ENCODE results near the gene TMEM239.
"Not testable (repeated sequence)": the region's sequence is repeated elsewhere in the genome, so short reads cannot be mapped to it uniquely, and the experiment has no call there.

TMEM239 gene

DNA sequence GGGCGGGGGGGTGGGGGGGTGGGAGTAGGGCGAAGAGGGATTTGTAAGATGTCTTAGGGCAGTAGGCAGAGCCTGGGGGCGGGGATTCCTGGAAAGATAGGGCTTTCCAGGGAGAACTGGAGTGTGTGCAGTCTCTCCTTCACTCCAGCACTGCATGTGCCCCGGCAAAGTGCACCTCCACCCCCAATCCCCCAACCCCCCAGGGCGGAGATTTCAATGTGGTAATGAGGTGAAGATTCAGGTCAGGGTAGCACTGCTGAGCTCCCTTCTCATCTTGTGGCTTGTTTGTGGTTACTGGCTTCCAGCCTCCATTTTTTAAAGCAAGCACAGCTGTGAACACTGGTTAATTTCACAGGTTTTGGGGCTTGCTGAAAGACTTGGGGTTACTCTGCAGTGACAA, 5.9 kb downstream of the TMEM239 start:
- DNase-seq, result peak; percentile 44 to 48

DNA sequence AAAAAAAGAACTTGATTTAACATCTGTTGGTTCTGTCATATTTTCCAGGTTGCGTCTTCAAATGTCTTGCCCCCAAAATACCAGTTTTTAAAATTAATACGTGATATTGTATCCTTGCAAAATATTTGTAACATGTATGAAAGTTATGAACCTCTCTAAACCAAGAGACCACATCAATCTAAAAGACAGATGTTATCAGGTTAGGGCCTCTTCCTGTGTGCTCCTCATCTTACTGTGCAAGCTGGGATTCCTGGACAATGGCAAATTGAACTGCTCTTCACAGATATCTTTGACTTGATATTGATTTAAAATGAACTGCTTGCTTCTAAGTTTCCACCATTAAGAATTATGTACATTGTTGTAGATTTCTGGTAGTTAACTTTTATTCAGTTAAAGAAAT, 9.6 kb downstream of the TMEM239 start:
- DNase-seq, result no peak

DNA sequence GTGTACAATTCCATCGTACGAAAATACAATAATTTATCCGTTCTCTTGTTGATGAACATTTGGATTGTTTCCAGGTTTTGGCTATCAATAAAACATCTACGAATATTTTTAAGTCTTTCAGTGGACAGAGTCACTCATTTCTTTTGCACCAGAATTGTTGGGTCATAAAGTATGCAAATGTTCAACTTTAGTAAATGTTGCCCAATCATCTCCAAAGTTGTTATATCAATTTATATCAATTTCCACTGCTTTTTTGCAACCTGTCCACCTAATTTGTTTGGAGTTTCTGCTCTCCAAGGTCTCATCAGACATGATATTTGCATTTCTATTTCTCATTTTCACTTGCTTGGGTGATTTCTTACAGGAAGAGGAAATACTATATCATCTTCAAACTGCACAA, 10.5 kb downstream of the TMEM239 start:
- DNase-seq, result no peak

DNA sequence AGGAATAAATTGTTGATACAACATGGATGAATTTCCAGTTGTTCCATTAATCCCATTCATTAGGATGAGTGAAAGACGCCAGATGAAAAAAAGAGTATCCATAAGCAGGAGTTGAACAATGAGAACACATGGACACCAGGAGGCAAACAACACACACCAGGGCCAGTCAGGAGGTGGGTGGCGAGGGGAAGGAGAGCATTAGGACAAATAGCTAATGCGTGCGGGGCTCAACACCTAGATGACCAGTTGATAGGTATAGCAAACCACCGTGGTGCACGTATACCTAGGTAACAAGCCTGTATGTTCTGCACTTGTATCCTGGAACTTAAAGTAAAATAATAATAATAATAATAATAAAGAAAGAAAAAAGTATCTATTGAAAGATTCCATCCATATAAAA, 13.2 kb downstream of the TMEM239 start:
- DNase-seq, result no peak

DNA sequence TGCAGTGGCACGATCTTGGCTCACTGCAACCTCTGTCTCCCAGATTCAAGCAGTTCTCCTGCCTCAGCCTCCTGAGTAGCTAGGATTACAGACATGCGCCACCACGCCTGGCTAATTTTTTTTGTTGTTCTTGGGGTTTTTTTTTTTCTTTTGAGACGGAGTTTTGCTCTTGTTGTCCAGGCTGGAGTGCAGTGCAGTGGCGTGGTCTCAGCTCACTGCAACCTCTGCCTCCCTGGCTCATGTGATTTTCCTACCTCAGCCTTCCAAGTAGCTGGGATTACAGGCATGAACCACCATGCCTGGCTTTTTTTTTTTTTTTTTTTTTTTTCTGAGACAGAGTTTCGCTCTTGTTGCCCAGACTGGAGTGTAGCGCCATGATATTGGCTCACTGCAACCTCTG, 15.0 kb downstream of the TMEM239 start:
- DNase-seq, result not testable (repeated sequence)

DNA sequence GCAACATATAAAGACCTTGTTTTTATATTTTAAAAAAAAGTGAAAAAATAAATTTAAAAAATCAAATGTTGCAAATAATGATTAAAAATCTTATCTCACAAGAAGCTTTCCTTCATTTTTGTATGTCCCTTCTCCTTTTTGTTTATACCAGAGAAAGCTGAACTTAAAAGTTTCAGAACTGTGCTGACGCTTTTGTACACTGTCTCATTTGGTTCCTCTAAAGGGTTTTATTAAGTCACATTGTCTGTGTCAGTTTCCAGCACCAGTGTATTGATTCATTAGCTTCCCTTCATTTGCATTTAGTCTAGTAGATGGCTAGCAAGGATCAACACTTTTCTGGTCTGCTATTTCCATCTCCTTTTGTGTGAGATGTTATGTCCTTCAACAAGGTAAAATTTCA, 17.6 kb downstream of the TMEM239 start:
- DNase-seq, result no peak

DNA sequence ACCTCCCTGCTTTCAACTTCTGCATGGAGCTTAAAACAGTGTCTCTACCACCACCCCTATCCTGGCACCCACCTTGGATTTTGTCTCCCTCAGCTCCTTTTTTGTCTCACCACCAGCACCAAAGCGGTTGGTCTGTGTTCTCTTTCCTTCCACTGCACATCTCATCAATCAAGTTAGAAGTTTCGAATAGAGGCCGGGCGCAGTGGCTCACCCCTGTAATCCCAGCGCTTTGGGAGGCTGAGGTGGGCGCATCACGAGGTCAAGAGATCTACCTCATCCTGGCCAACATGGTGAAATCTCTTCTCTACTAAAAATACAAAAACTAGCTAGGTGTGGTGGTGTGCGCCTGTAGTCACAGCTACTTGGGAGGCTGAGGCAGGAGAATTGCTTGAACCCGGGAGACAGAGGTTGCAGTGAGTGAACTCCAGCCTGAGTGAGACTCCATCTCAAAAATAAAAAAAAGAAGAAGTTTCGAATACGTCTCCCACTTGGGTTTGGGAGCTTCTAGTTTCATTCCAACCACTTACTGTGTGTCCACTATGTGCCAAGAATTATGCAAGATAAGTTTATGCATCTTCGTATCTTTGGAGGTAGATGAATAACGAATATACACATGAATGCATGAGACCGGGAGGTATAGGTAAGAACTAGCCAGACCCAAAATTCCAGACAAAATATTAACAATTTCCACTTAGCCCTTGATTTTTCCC, 18.4 kb downstream of the TMEM239 start:
- no peak for DNase-seq

DNA sequence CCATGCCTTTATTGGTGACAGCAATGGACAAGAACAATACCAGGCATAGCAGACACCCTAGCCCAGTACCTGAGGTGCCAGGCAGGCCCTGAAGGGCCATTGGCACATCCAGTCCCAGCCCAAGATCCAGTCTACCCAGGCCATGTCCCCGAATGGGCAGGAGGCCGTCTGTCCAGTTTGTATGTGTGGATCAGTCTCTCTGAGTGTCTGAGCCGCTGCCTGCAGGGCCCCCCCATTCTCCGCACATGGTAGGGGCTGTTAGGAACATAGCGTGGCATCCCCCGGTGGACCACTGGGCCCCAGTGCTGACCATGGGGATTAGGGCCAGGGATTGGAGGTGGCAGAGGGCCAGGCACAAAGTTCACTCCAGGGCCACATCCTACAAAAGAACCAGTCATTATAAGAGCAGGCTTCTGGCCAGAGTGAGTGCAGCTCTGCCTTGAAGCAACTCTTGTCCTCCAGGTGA, 19.2 kb downstream of the TMEM239 start:
- no peak for DNase-seq

DNA sequence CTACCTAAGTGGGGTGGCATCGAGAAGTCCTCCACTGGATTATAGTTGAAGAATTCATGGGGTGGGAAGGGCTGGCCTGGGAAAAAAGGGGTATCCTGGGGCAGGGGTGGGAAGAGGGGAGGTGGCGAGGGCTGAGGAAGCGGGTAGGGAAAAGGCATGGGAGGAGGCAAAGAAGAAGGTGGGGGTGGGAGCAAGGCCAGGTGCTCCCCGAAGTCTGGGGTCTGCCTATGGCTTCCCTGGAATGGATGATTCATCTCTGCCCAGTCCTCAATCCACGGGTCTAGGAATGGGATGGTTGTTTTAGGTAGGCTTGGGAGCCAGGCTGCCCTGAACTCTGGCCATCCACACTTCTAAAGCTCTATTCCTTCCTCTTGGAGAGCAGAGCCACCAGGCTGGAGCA, 19.9 kb downstream of the TMEM239 start:
- no peak for DNase-seq

DNA sequence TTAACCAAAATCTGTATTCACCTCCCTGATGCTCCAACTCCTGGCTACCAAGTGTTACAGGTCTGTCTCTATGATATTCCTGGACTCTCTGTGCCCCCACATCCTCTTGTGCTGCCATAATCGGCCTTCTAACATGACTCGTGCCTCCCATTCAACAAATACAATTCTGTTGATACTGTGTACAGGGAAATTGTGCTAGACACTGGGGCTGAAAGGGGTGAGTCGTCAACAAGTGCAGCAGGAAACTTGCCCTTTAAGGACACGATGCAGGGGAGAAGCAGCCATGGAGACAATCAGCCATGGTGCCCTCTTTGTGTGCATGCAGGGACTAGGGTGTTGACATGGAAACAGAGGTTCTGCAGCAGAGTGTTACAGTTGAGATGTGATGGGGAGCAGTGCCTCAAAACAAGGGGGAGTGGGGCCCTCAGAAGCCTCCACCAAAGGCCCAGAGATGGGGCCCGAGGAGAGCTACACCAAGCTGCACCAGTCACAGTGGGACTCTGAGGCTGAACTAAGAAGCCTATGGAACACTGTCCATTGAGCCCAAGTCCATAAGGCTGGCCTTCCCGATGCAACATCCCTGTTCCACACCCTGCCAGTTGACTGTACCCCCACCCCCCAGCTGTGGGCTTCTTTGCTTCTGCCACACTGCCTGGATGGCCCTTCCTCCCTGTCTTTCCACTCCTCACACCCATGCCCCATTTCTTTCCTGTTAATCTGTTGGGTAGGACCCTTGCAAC, 21.2 kb downstream of the TMEM239 start:
- DNase-seq, result no peak

DNA sequence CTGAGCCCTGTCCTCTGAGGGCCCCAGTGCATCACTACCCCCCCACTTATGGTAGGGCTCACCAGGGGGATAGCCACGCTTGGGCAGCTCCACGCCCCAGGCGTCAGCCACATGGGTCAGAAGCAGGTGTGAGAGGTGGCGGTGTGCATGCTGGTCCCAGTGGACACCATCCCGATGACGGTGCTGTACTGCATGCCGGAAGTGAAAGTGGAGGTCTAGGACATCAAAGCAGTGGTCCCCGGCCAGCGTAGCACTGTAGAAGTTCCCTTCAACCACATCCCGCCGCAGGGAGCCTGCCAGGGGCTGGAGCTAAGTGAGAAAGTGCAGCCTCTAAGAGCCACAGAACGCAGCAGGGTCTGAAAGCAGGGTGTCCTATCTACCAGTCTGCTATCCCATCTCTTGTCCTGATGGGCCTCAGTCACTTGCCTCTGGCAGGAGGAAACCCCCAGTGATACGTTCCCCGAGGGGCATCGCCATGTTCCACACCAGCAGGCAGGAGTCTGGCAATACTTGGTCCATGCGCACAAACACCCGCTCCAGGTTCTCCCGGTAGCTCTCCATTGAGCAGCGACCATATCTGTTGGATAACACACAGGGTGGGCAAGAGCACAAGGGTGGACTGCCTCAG, 22.1 kb downstream of the TMEM239 start:
- DNase-seq, result no peak

DNA sequence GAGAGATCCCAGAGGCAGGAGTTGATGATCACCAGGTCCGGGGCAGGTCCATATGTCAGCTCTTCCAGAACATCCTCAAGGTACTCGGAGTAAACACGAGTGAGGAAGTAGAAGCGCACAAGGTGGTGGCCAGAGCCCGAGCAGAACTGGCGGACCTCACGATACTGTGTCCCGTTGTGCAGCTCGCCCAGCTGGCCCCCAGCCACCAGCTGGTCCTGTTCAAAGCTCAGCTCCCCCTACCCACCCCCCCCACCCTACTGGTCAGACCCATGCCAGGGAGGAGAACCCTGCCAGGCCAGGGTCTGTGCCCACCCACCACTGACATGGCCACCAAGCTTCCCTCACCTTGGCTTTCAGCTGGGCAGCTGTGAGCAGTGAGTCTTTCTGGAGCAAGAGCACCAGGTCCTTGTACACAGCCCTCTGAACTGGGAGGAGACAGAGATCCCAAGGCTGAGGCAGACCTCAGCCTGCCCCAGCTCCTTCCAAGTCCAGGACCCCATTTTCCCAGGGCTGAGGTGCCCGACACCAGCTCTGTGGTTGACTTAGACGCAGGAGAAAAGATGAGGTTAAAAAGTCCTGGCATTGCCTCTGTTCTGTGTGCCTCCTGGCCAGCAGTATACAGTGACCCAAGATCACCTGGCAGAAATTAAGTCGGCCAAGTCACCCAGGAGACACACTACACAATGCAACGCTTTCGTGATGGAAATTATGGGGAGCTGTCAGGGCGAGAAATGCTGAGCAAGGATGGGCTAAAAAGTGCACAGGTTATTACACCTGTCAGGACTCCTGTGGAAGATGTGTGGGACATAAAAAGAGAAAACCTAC, 22.9 kb downstream of the TMEM239 start:
- DNase-seq, result no peak

DNA sequence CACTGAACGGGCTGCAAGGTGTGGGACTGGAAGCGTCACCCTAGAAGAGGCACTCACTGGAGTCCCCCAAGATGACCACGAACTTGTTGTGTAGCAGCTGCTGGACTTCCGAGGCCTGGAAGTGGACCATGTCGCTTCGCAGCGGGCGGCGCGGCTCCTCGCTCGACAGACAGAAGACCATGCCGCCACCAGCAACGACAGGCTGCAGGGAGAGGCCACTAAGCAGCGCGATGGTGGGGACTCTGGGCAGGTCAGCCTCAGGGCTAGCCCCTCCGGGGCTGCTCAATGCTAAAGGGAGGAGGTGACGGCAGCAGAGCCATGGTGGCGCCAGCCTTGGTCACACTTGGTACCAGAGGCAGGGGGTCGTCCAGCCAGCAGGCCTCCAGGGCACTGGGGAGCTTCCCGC, 23.6 kb downstream of the TMEM239 start:
- DNase-seq, result no peak

DNA sequence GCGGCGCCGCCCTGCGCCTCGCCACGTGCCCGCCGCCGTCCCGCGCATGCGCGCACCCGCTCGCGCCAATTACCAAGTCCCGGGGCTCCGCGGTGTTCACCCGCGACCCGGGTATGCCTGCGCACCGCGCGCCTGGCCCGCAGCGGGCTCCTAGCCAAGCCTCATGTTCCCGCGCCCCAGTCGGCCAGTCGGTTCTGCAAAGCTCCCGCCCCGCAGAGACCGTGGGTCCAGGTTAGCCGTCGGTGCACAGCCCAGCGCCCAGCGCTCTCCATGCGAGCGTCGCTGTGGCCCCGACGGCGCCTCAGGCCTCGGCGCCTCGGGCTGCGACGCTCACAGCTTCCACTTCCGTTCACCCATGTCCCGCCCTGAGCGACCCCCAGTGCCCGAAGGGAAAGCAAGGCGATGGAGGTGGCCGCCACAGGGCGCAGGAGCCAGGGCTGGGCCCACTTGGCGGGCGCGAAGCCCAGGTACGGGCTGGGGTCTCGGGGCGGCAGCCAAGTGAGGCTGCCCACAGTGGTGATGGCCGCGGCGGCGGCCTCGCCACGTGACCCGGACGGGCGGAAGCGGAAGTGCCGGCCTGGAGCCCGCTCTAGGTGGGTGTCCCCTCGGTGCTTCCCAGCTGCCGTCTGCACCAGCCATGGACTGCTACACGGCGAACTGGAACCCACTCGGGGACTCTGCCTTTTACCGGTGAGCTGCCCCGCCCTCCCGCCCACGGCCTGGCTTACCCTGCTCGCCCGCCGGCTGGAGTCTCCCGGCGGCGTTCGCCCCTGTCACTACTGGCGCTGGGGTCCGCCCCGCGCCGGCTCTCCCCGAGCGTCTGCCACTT, 24.2 kb downstream of the TMEM239 start, which contains the start of the genes PCED1A and VPS16:
TSS of gene PCED1A (minus strand) at position 518 of the 829 bp plus-strand sequence. CDS start 743 bp downstream, outside the sequence.
TSS of gene VPS16 (plus strand) at position 608 of the 829 bp plus-strand sequence. CDS start at position 638, 30 bp downstream.
- DNase-seq, result peak; percentile 93 to 95

DNA sequence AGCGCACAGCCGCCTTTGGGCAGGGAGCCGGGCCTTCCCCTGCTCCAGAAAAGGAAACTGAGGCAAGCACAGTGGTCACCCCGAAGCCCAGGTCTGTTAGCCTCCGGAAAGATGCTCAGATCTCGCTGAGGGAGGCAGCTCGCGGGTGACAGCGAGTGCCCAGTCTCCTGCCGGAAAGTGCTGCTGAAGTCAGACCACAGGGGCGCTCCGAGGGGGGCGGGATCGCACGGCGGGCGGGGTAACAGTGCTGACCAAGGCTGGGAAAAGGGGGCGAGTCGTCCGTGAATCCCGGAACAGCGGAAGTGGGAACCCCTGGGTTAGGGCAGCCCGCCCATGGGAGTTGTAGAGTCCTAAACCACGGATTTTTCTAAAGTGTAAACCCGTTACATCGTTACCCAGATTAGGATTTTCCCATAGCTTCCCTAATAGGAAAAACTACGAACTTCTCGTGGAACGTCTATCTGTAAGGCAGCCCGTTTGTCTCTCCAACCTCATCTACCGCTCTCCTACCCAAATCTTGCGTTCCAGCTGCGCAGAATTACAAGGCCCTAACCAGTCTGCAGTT, 24.9 kb downstream of the TMEM239 start:
- peak in 1 of 2 experiments; percentile 67 for DNase-seq

DNA sequence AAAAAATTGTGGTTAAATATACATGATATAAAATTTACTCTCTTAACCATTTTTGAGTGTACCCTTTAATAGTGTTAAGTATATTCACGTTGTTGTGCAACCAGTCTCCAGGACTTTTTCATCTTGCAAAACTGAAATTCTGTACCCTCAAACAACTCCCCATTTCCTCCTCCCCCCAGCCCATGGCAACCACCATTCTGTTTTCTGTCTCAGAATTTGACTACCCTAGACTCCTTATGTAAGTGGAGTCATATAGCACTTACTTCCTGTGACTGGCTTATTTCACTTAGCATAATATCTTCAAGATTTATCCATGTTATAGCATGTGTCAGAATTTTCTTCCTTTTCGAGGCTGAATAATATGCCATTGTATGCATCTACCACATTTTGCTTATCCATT, 29.4 kb downstream of the TMEM239 start:
- DNase-seq, result no peak

DNA sequence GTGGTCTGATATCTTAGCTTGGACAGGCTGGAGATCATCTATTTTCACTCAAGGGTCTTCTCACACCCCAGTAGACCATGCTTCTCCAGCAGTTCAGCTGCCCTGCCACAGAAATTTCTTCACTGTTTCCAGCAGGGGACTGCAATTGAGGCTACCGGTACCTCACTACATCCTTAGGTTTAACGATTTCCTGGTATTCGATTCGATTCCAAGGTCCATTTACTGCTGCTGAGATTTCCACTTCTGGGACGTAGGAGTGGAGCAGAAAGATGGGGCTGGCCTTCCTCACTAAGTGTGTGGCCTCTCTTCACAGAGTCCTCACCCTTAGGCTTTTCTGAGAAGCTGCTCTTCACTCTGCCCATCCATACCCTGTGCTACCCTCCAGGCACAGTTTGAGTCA, 30.5 kb downstream of the TMEM239 start:
- DNase-seq, result no peak

DNA sequence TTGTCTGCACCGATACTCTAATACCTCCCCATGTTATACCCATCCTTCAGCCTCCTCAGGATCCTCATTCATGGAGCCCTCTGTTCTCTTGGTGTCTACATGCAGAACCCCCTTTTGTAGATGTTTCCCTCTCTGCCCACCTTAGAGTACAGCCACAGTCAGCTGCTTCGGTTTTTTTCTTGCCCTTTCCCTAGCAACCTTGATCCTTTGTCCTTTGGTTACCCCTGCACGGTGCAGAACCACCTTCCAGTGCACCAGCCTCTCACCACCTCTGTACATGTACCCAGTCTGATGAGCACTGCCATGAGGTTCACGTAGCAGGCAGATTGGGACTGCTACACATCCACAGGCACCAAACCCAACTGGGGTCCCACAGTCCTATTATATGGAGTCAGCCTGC, 31.6 kb downstream of the TMEM239 start:
- no peak for DNase-seq

DNA sequence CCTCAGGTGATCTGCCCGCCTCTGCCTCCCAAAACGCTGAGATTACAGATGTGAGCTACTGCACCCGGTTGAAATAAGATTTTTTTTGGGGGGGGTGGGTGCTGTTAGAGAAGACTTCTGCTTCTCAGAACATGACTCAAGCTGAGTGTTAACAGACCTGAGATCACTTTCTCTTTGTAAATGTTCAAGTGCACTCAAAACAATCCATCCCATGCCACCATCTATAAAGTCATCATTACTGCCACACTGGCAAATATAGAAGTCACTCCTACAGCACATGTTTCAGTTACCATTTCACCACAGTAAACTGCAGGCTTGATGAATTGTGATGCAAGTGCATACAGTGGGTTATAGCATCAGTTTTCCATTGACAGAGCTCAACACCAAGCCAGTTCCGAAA, 33.4 kb downstream of the TMEM239 start:
- no peak for DNase-seq

DNA sequence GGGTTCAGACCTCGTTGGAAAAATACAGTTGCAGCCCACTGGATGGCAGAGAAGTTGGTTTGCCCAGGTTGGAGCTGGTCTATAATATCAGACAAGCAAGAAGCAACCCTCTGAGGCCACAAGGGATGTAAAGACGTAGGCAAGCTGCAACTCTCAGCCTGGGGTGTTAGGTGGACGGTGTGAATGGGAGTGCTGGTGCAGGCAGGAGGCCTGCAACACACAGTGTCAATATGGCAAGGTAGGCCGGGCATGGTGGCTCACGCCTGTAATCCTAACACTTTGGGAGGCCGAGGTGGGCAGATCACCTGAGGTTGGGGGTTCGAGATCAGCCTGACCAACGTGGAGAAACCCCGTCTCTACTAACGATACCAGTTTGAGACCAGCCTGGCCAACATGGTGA, 34.9 kb downstream of the TMEM239 start:
- no peak for DNase-seq

DNA sequence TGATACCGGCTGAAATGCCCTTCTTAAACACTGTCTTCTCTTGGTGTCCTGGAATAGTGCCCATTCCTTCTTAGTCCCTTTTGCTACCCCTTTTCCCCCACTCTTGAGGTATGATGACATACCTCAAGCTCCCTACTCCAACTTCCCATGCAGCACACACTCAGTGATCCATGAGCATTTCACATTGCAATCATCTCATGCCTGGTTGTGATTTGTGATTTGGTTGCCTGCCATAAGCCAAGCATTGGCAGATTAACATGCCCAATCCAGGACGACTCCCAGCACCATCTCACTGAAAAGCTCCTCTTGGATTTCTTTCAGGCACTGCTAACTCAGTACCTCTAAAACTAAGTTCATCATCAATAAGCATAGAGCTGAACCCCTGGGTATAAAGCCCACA, 42.4 kb downstream of the TMEM239 start:
- no peak for DNase-seq

Data from activated T-cell treated with anti-CD3 and anti-CD28 coated beads, Interleukin-2, amount 50 U/mL, for 48 hours (primary cell).